BE2C (cell line): ENCODE measurements around the gene P2RX7.
"Not testable (repeated sequence)": the region's sequence is repeated elsewhere in the genome, so short reads cannot be mapped to it uniquely, and the experiment has no call there.

Experiments
- DNase-seq: peaks from one replicate; pipeline ENCODE4 v3.0.0-alpha.2; 2020
- H3K27me3 ChIP-seq: fragments of 250-450 bp; sonication (Bioruptor Pico); 2 replicates; pipeline ENCODE4 v1.5.1; 2020; ENCODE audit warnings: mild to moderate bottlenecking
- H3K36me3 ChIP-seq: fragments of 250-450 bp; sonication (Bioruptor Pico); 2 replicates; pipeline ENCODE4 v1.5.1; 2020; ENCODE audit warnings: mild to moderate bottlenecking
- H3K4me1 ChIP-seq: fragments of 250-450 bp; sonication (Bioruptor Pico); 2 replicates; pipeline ENCODE4 v1.5.1; 2020
- H3K4me3 ChIP-seq: 2 replicates; pipeline ENCODE4 v1.5.1; 2011; ENCODE audit warnings: low read depth, low read length
- H3K9me3 ChIP-seq: fragments of 250-450 bp; sonication (Bioruptor Pico); 2 replicates; pipeline ENCODE4 v1.5.1; 2020
- TF ChIP-seq, protein P1 (sequence below): IDR thresholded peaks from 2 replicates; pipeline ENCODE4 v1.5.1; 2012; ENCODE audit warnings: mild to moderate bottlenecking, low read depth, low read length

P2RX7 gene

DNA sequence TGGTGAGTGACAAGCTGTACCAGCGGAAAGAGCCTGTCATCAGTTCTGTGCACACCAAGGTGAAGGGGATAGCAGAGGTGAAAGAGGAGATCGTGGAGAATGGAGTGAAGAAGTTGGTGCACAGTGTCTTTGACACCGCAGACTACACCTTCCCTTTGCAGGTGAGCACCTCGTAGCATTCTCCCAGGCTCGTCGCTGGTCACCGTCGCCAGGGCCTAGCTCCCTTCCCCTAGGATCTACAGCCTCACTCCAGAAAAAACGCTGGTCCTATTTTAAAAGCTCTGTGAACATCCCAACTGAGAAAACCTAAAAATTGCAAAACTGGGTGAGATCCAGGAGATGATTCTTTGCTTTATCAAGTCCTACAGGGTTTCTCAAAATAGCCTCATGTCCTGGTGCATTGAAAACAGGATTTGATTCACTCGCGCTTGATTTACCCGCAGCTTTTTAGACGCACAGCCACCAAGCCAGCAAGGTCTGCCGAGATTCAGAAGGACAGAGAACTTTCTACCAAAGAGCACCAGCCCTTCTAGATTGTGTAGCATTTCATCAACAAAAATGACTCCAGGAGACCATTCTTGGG is 22.2 kb downstream of the P2RX7 start:
- TF ChIP-seq, protein P1, sequence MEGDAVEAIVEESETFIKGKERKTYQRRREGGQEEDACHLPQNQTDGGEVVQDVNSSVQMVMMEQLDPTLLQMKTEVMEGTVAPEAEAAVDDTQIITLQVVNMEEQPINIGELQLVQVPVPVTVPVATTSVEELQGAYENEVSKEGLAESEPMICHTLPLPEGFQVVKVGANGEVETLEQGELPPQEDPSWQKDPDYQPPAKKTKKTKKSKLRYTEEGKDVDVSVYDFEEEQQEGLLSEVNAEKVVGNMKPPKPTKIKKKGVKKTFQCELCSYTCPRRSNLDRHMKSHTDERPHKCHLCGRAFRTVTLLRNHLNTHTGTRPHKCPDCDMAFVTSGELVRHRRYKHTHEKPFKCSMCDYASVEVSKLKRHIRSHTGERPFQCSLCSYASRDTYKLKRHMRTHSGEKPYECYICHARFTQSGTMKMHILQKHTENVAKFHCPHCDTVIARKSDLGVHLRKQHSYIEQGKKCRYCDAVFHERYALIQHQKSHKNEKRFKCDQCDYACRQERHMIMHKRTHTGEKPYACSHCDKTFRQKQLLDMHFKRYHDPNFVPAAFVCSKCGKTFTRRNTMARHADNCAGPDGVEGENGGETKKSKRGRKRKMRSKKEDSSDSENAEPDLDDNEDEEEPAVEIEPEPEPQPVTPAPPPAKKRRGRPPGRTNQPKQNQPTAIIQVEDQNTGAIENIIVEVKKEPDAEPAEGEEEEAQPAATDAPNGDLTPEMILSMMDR: no peak
- no peak for DNase-seq

DNA sequence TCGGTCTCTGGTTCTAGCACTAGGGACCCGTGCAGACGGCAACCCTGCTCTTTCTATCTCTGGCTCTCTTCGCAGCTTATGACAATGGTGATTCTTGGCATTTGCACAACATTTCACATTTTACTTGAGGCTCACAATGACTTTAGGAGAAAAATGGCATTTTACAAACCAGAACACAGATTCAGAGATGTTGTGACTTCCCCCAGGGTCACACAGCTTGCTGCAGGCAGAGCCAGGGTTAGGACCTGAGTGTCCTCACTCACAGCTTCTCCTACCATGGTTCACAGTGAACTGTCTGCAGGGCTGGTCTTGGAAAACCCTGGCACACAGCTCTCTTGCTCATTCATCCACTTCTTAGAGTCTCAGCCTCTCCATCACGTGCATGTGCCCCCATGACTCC is 23.7 kb downstream of the P2RX7 start:
- TF ChIP-seq, protein P1: no peak
- no peak for DNase-seq
- H3K4me3 ChIP-seq: no peak overlapping the region
- H3K4me1 ChIP-seq: no peaks in the 10 kb centered on the region
- no peaks in the 10 kb centered on the region for H3K36me3 ChIP-seq
- no peaks in the 10 kb centered on the region for H3K27me3 ChIP-seq
- H3K9me3 ChIP-seq: no peaks in the 10 kb centered on the region

More for the DNA sequence above, 22.2 kb downstream of the P2RX7 start:
- H3K27me3 ChIP-seq: no peaks in the 10 kb centered on the region
- no peak overlapping the region for H3K4me3 ChIP-seq
- H3K36me3 ChIP-seq: no peaks in the 10 kb centered on the region
- no peaks in the 10 kb centered on the region for H3K9me3 ChIP-seq
- no peaks in the 10 kb centered on the region for H3K4me1 ChIP-seq

DNA sequence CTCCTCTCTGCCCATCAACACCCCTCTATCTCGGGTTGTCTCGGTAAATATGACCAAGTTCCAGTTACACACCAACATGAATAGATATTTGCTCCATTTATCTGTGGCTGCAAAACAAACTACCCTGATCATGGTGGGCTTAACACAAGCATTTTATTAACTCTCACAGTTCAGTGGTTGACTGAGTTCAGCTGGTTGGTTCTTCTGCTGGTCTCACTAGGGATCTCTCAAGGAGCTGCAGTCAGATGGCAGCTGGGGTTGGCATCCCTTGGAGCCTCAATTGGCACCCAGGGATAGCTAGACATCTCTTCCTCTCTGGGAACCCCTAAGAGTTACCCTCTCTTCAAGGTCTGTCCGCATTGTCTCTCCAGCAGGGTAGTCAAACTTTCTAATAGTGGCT is 25.4 kb downstream of the P2RX7 start:
- no peaks in the 10 kb centered on the region for H3K4me1 ChIP-seq
- H3K4me3 ChIP-seq: no peak overlapping the region
- TF ChIP-seq, protein P1: no peak
- no peak for DNase-seq
- no peaks in the 10 kb centered on the region for H3K9me3 ChIP-seq
- no peaks in the 10 kb centered on the region for H3K27me3 ChIP-seq
- H3K36me3 ChIP-seq: no peaks in the 10 kb centered on the region

DNA sequence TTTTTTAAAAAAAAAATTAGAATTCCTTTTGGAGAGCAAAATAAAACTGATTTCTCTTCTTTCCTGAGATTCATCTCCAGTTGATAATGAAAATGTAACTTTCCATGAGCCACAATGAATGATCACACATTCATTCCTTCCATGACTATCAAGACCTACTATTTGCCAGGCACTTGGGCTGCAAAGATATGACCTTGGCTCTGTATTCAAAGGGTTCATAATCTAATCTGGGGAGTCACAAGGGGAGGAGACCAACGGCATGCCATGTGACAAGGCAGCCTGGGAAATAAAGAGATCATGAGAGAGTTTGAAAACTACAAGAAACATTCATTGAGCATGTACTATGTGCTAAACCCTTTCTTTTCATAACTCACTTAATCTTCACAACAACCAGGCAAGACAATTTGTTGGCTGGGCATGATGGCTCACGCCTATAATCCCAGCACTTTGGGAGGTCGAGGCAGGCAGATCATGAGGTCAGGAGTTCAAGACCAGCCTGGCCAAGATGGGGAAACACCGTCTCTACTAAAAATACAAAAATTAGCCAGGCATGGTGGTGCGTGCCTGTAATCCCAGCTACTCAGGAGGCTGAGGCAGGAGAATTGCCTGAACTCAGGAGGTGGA is 26.2 kb downstream of the P2RX7 start:
- H3K27me3 ChIP-seq, H3K4me3 ChIP-seq, DNase-seq, H3K9me3 ChIP-seq, H3K36me3 ChIP-seq, H3K4me1 ChIP-seq: not testable (repeated sequence)

DNA sequence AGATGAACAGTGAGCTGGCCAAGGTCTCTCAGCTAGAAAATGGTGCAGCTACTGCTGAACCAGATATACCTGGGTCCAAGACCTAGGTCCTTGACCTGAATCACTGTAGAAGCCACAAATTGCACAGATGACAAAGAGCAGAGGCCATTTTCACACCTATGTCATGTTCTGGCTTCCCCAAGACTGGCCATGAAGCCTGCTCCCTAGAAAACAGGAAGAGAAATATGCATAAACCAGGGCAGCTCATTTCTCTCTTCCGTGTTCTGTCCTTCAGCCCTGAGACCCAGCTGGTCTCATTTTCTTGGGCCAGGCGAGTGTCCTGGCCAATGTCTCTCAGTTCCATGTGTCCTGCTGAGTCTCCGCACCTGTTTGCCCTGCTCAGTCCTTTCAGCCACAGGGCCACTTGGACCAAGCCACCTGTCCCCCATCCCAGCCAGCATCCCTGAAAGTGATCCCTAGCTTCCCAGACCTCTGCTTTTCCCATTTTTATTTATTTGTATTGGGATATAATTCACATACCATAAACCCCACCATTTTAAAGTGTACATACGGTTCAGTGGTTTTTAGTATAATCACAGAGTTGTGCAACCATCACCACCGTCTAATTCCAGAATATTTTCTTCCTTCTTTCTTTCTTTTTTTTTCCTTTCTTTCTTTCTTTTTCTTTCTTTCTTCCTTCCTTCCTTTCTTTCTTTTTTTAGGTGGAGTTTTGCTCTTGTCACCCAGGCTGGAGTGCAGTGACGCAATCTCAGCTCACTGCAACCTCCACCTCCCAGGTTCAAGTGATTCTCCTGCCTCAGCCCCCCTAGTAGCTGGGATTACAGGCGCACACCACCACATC is 27.0 kb downstream of the P2RX7 start:
- Histone ChIP-seq H3K4me1 (no peaks in the 10 kb centered on the region), H3K9me3 (no peaks in the 10 kb centered on the region), H3K27me3 (no peaks in the 10 kb centered on the region), H3K36me3 (no peaks in the 10 kb centered on the region), H3K4me3 (no peak overlapping the region)
- DNase-seq: no peak
- TF ChIP-seq, protein P1: no peak

DNA sequence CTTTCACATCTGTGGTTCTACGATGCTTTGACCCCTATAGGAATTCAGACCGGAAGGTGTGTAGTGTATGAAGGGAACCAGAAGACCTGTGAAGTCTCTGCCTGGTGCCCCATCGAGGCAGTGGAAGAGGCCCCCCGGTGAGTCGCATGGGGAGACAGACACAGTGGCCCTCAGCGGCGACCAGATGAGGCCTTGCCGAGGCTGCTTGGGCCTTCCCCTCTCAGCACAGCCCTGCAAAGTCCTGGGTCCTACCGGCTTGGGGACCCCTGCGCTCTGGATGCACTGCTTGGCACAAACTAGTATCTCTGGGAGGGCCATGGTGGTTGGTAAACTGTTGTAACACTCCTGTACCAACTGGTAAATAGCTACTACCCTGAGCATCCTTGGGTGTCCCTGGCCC is 29.7 kb downstream of the P2RX7 start:
- Histone ChIP-seq H3K4me1 (no peaks in the 10 kb centered on the region), H3K27me3 (no peaks in the 10 kb centered on the region), H3K9me3 (no peaks in the 10 kb centered on the region), H3K4me3 (no peak overlapping the region), H3K36me3 (no peaks in the 10 kb centered on the region)
- TF ChIP-seq, protein P1: no peak
- DNase-seq: no peak
